HepG2 (cell line): Measurements from ENCODE around the gene MTRR. TPM values are rescaled to one million over a fixed set of nuclear protein-coding genes. Genes with fewer than 3 reads are reported as not detected.

Source experiments
- HES4 ChIP-seq: sonication (generic); formaldehyde crosslinking; IDR thresholded peaks from 2 replicates; pipeline ENCODE4 v1.9.0; 2021; ENCODE audit warnings: mild to moderate bottlenecking, missing genetic modification reagents, borderline replicate concordance
- HMGXB4 ChIP-seq, 2 experiments: sonication (generic) in 1 of 2; formaldehyde crosslinking in 1 of 2; IDR thresholded peaks; 2 replicates each; pipeline versions ENCODE4 v1.4.0 to v1.6.1; 2018 to 2020; ENCODE audit warnings: missing genetic modification reagents in 2 of 2, borderline replicate concordance in 1 of 2, low read depth in 1 of 2, mild to moderate bottlenecking in 1 of 2, missing biosample characterization in 1 of 2
- MAZ ChIP-seq, 2 experiments: sonication (generic) in 1 of 2; formaldehyde crosslinking in 1 of 2; IDR thresholded peaks; 2 replicates each; pipeline versions ENCODE4 v1.5.0 to v1.6.1; 2012 to 2020; ENCODE audit warnings: low read depth in 2 of 2, mild to moderate bottlenecking in 2 of 2, borderline replicate concordance in 1 of 2, improper control_type of control experiment in 1 of 2, low read length in 1 of 2, missing genetic modification reagents in 1 of 2, moderate library complexity in 1 of 2
- MEIS1 ChIP-seq: sonication (generic); formaldehyde crosslinking; IDR thresholded peaks from 2 replicates; pipeline ENCODE4 v1.9.0; 2021; ENCODE audit warnings: mild to moderate bottlenecking, missing genetic modification reagents, moderate library complexity, borderline replicate concordance
- NR1H2 ChIP-seq: sonication (generic); formaldehyde crosslinking; IDR thresholded peaks from 2 replicates; pipeline ENCODE4 v1.8.1; 2022; ENCODE audit warnings: low read depth, missing genetic modification reagents, borderline replicate concordance
- ONECUT2 ChIP-seq: sonication (generic); formaldehyde crosslinking; IDR thresholded peaks from 2 replicates; pipeline ENCODE4 v1.4.0; 2020; ENCODE audit warnings: missing genetic modification reagents
- SNAPC2 ChIP-seq: sonication (generic); formaldehyde crosslinking; IDR thresholded peaks from 2 replicates; pipeline ENCODE4 v1.8.1; 2022; ENCODE audit warnings: mild to moderate bottlenecking, missing genetic modification reagents
- YEATS2 ChIP-seq: sonication (generic); formaldehyde crosslinking; IDR thresholded peaks from 2 replicates; pipeline ENCODE4 v1.4.0; 2020; ENCODE audit warnings: missing genetic modification reagents, borderline replicate concordance
- ZBTB34 ChIP-seq: sonication (generic); formaldehyde crosslinking; IDR thresholded peaks from 2 replicates; pipeline ENCODE4 v1.8.0; 2022; ENCODE audit warnings: mild to moderate bottlenecking, missing genetic modification reagents
- ZBTB39 ChIP-seq: sonication (generic); formaldehyde crosslinking; IDR thresholded peaks from 2 replicates; pipeline ENCODE4 v1.5.0; 2020; ENCODE audit warnings: missing genetic modification reagents
- ZFP91 ChIP-seq: sonication (generic); formaldehyde crosslinking; IDR thresholded peaks from 2 replicates; pipeline ENCODE4 v1.9.0; 2022; ENCODE audit warnings: missing genetic modification reagents, mild to moderate bottlenecking, borderline replicate concordance
- ZNF234 ChIP-seq: sonication (generic); formaldehyde crosslinking; conservative IDR thresholded peaks from 2 replicates; pipeline ENCODE4 v1.5.1; 2020; ENCODE audit warnings: mild to moderate bottlenecking, missing genetic modification reagents
- ZNF274 ChIP-seq: sonication (generic); formaldehyde crosslinking; IDR thresholded peaks from 2 replicates; pipeline ENCODE4 v1.5.1; 2020; ENCODE audit warnings: mild to moderate bottlenecking, missing genetic modification reagents
- ZNF563 ChIP-seq: sonication (generic); formaldehyde crosslinking; IDR thresholded peaks from 2 replicates; pipeline ENCODE4 v1.8.0; 2022; ENCODE audit warnings: mild to moderate bottlenecking, moderate library complexity, missing genetic modification reagents
- ZNF839 ChIP-seq: sonication (generic); formaldehyde crosslinking; IDR thresholded peaks from 2 replicates; pipeline ENCODE4 v1.4.0; 2020; ENCODE audit warnings: missing genetic modification reagents, mild to moderate bottlenecking, borderline replicate concordance
- polyA plus RNA-seq, 8 experiments: library from polyadenylated mRNA; depleted of rRNA in 3 of 8; stranded (reverse) in 7 of 8; unstranded in 1 of 8; fragments of >200 nt; fragmentation: Illumina TruSeq in 4 of 8; extraction: Trizol in 4 of 8; gene quantifications; 2 replicates each; pipeline versions ENCODE4 v1.2.1 to v1.2.3, GENCODE V29; 2011 to 2016; ENCODE audit warnings: low read depth in 4 of 8, missing spikeins in 1 of 8, mixed read lengths in 1 of 8; ENCODE audit not compliant: insufficient read depth in 1 of 8
- total RNA-seq, 5 experiments: library from RNA; depleted of rRNA; stranded (reverse); fragments of >200 nt; fragmentation: Illumina TruSeq; extraction: Trizol; gene quantifications; 2 replicates each; pipeline ENCODE4 v1.2.3, GENCODE V29; 2016; ENCODE audit warnings: low read depth in 1 of 5

Gene MTRR
- total and polyA plus RNA-seq, 2 of the 13 experiments (the other 11 are each of a cell fraction or from before 2014, with no cell fraction given), result 39.2 to 59.2 TPM

- TF ChIP-seq ZBTB39 (CRISPR knock-in tag) (peak; percentile 84; the same call in 1 of the 2 replicates), HMGXB4 (CRISPR knock-in tag; IDR thresholded peaks at IDR 0.05; ENCODE audit: borderline replicate concordance in 1 of 2, low read depth in 1 of 2) (peak; percentile 68 to 79; a peak in 1 of 4 replicates), MEIS1 (CRISPR knock-in tag) (0 out of 2 replicates have a peak, but pooled peaks have one; percentile 29), ZNF563 (0 out of 2 replicates have a peak, but pooled peaks have one; percentile 33), SNAPC2 (CRISPR knock-in tag) (0 out of 2 replicates have a peak, but pooled peaks have one; percentile 32), MAZ (IDR thresholded peaks at IDR 0.05; ENCODE audit: borderline replicate concordance, low read depth, low read length) (peak; percentile 54; the same call in 1 of the 2 replicates), MAZ (CRISPR knock-in tag; IDR thresholded peaks at IDR 0.05; ENCODE audit: low read depth) (0 out of 2 replicates have a peak, but pooled peaks have one; percentile 16), YEATS2 (CRISPR knock-in tag) (peak; percentile 87), ZNF274 (CRISPR knock-in tag) (peak; percentile 83; the same call in 1 of the 2 replicates), ZNF234 (CRISPR knock-in tag) (0 out of 2 replicates have a peak, but pooled peaks have one; percentile 10), NR1H2 (CRISPR knock-in tag) (0 out of 2 replicates have a peak, but pooled peaks have one; percentile 43), ZNF839 (CRISPR knock-in tag) (peak; percentile 76), ZBTB34 (CRISPR knock-in tag) (peak; percentile 73), HES4 (CRISPR knock-in tag) (0 out of 2 replicates have a peak, but pooled peaks have one; percentile 19), ONECUT2 (no peak), ZFP91 (CRISPR knock-in tag) (peak; percentile 92)
These were observed at the start of gene MTRR, which contains the start of gene FASTKD3 (continued) for GRCh38 chr5:7868773-7869473.
